Osteocyte (in vitro differentiated cells): ENCODE data around the gene IL23R. TPM values are rescaled to one million over a fixed set of nuclear protein-coding genes. Genes with fewer than 3 reads are reported as not detected.

ENCODE experiments used
- DNase-seq: peaks from one replicate; pipeline ENCODE4 v3.0.0; 2021; ENCODE audit warnings: mixed read lengths; ENCODE audit not compliant: unreplicated experiment; ENCODE audit errors: extremely low spot score
- H3K27ac Mint-ChIP-seq: one replicate; pipeline ENCODE4 v1.8.0; 2021; ENCODE audit warnings: mild to moderate bottlenecking, mixed read lengths; ENCODE audit not compliant: unreplicated experiment
- H3K27me3 Mint-ChIP-seq: one replicate; pipeline ENCODE4 v1.8.0; 2021; ENCODE audit warnings: mixed read lengths; ENCODE audit not compliant: unreplicated experiment
- H3K36me3 Mint-ChIP-seq: one replicate; pipeline ENCODE4 v1.8.0; 2021; ENCODE audit warnings: mixed read lengths; ENCODE audit not compliant: unreplicated experiment
- H3K4me1 Mint-ChIP-seq: one replicate; pipeline ENCODE4 v1.8.0; 2021; ENCODE audit warnings: mixed read lengths; ENCODE audit not compliant: unreplicated experiment
- H3K4me3 Mint-ChIP-seq: one replicate; pipeline ENCODE4 v1.8.0; 2021; ENCODE audit warnings: mild to moderate bottlenecking, moderate library complexity, mixed read lengths; ENCODE audit not compliant: unreplicated experiment
- H3K9me3 Mint-ChIP-seq: one replicate; pipeline ENCODE4 v1.8.0; 2021; ENCODE audit warnings: mixed read lengths; ENCODE audit not compliant: unreplicated experiment
- total RNA-seq: library from RNA; stranded (reverse); gene quantifications from 2 replicates; pipeline ENCODE4 v1.2.1, GENCODE V29; 2021
- TF ChIP-seq, protein P1 (sequence below): fragments of 200-600 bp; sonication (generic); IDR thresholded peaks from 2 replicates; pipeline ENCODE4 v1.5.0; 2021; ENCODE audit warnings: antibody characterized with exemption, mild to moderate bottlenecking, moderate library complexity

Gene IL23R
- total RNA-seq, 1 donor from 2014 or later = not detected

DNA sequence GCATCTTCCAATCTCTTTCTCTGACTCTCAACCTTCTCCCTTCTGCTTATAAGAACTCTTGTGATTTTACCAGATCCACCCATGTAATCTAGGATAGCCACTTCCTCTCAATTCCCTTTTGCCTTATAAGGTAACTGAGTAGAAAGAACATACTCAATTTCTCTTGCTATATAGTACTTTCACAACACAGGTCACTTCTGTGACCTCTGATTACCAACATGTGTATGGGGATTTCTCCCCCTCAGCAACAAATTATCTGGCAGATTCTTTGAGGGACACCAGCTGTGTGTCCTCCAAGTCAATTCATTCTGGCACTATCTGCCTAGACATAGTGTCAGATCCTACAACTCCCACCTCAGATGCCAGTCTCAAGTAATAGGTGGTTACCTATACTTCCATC, 62.5 kb downstream of the IL23R start:
- DNase-seq = no peak
- H3K4me3 Mint-ChIP-seq = no peak overlapping the region
- H3K4me1 Mint-ChIP-seq = no peaks in the 10 kb centered on the region
- H3K36me3 Mint-ChIP-seq = no peaks in the 10 kb centered on the region
- peaks cover 16% of the 10 kb centered on the region for H3K27me3 Mint-ChIP-seq
- H3K9me3 Mint-ChIP-seq = peaks cover 3% of the 10 kb centered on the region
- TF ChIP-seq, protein P1, sequence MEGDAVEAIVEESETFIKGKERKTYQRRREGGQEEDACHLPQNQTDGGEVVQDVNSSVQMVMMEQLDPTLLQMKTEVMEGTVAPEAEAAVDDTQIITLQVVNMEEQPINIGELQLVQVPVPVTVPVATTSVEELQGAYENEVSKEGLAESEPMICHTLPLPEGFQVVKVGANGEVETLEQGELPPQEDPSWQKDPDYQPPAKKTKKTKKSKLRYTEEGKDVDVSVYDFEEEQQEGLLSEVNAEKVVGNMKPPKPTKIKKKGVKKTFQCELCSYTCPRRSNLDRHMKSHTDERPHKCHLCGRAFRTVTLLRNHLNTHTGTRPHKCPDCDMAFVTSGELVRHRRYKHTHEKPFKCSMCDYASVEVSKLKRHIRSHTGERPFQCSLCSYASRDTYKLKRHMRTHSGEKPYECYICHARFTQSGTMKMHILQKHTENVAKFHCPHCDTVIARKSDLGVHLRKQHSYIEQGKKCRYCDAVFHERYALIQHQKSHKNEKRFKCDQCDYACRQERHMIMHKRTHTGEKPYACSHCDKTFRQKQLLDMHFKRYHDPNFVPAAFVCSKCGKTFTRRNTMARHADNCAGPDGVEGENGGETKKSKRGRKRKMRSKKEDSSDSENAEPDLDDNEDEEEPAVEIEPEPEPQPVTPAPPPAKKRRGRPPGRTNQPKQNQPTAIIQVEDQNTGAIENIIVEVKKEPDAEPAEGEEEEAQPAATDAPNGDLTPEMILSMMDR = no peak
- H3K27ac Mint-ChIP-seq = no peak overlapping the region

DNA sequence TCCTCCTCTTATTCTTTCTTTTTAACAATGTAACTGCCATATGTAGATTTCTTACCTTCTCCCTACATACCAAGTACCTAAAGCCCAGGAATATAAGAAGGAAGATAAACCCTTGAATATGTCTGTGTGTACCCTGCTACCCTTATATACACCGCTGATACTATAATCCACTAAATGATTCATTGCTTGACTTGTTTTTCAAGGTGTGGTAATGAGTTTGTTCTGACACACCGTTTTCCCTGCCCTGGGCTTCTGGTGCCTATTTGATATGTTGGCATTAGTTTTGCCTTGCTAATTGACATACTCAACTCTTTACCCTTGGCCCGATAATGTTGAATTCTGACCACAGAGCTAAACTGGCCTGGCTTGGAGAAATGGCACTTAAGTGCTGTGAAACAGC, 64.3 kb downstream of the IL23R start:
- Mint-ChIP-seq H3K4me3 (no peak overlapping the region), H3K27me3 (peaks cover 15% of the 10 kb centered on the region), H3K27ac (no peak overlapping the region), H3K9me3 (peaks cover 3% of the 10 kb centered on the region), H3K4me1 (no peaks in the 10 kb centered on the region), H3K36me3 (no peaks in the 10 kb centered on the region)
- DNase-seq = no peak
- TF ChIP-seq, protein P1 = no peak

DNA sequence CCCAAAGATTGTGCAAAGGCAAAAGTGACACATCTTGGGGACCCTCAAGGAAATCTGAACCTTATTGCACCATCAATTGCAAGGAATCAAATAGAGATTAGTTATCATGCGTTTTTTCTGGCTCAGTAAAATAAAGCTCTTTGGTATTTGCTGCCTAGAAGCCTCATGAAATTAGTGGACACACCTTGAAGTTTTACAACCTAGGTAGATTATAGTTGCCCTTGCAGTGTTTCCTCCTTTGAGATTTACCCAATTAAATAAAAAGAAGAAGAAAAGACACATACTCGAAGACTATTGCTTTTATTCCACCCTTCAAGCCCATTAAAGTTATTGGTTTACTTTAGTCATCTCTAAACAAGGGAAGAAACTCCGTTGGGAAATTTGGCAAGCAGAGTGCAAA, 70.0 kb downstream of the IL23R start:
- TF ChIP-seq, protein P1 = no peak
- Mint-ChIP-seq H3K4me1 (no peaks in the 10 kb centered on the region), H3K27ac (no peak overlapping the region), H3K27me3 (peaks cover 15% of the 10 kb centered on the region), H3K9me3 (no peaks in the 10 kb centered on the region), H3K4me3 (no peak overlapping the region), H3K36me3 (no peaks in the 10 kb centered on the region)
- no peak for DNase-seq

DNA sequence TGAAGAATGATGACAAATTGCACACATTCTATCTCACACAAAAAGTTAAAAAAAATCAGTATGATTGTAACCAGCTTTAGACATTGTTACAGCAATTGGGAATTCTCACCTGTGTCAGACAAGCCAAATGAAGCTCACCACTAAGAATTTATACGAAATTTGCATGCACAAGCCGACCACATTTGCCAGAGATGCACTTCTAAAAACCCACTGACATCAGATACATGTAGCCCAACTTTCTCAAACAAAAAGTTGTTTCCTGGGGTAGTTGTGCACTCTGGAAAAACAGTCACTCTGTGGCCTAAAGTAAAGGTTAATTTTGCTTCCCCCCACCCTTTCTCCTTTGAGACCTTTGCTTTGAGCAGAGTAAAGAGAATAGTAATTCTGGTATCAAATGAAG, 73.5 kb downstream of the IL23R start:
- Mint-ChIP-seq H3K27ac (no peak overlapping the region), H3K36me3 (no peaks in the 10 kb centered on the region), H3K4me3 (no peak overlapping the region), H3K27me3 (peaks cover 29% of the 10 kb centered on the region), H3K4me1 (no peaks in the 10 kb centered on the region), H3K9me3 (no peaks in the 10 kb centered on the region)
- TF ChIP-seq, protein P1 = no peak
- DNase-seq = no peak

DNA sequence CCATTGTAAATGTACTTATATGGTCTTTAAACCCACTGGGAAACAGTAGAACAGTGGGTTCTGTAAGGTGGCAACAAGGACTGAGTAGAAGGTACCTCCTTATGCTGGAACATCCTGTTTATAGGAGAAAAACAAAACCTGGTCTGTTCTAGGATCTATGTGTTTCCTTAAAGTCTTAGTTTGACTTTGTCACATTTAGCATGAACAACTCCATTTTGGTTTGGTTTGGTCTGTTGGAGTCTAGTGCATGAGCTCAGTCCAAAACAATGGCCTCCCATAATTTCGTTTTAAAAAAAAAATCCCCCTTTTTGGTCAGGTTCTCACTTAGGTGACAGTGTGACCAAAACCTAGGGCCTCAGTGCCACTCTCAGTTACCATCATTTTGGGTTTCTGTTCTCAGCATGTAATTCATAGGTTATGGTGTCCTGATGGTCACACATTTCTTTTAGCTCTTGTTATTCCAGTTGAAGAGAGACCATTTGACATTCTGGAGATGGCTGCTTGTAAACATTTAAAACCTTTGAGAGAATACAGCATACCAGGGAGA, 75.0 kb downstream of the IL23R start:
- Mint-ChIP-seq H3K36me3 (no peaks in the 10 kb centered on the region), H3K4me3 (no peak overlapping the region), H3K4me1 (no peaks in the 10 kb centered on the region), H3K9me3 (no peaks in the 10 kb centered on the region), H3K27me3 (peaks cover 38% of the 10 kb centered on the region), H3K27ac (no peak overlapping the region)
- TF ChIP-seq, protein P1 = no peak
- DNase-seq = no peak
